Measurements from ENCODE around the gene COL25A1. TPM values are rescaled to one million over a fixed set of nuclear protein-coding genes. Genes with fewer than 3 reads are reported as not detected.

The COL25A1 gene
- total RNA-seq, 1 experiment from 2014 or later, result 4.2 TPM

DNA sequence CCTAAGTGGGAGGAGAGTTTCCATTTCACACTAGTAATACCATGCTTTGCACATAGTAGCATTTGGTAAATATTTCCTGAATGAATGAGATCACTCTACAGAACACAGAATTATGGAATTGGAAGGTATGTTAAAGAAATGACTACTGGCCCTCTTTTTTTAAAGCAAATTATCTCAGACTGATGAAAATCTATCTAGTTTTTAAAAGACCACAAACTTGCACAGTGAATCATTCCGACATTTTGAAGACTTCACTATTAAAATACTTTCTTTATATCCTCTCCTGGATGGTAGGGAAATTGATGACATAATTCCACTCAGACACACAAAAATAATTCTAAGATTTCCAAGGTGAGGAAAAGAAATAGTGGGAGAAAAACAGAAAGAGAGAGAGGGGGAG, 471.2 kb downstream of the COL25A1 start:
- Histone ChIP-seq H3K9me3 (ENCODE audit: control insufficient read depth, low read depth, low read length) (no peaks in the 10 kb centered on the region), H3K18ac (ENCODE audit: insufficient read length, low read depth, low read length) (no peak overlapping the region), H2BK15ac (ENCODE audit: low read depth, low read length) (no peak overlapping the region), H2AK5ac (ENCODE audit: insufficient read length, low read length) (no peak overlapping the region), H2AFZ (ENCODE audit: low read length) (no peak overlapping the region), H3K14ac (ENCODE audit: insufficient read depth, low read length) (no peak overlapping the region), H3K56ac (ENCODE audit: insufficient read length, low read depth, low read length) (no peak overlapping the region), H3K9ac (ENCODE audit: extremely low read depth, insufficient read length, low read length) (no peak overlapping the region), H3K27ac (ENCODE audit: insufficient read length, low read depth, low read length) (no peak overlapping the region), H3K4ac (ENCODE audit: low read depth, low read length) (no peak overlapping the region), H3K4me2 (ENCODE audit: insufficient read depth, insufficient read length, low read length) (no peak overlapping the region), H2BK5ac (ENCODE audit: insufficient read length, low read length) (no peak overlapping the region), H2BK120ac (ENCODE audit: low read depth, low read length, poor library complexity, severe bottlenecking) (no peak overlapping the region), H4K5ac (ENCODE audit: insufficient read length, low read depth, low read length) (no peak overlapping the region), H2BK12ac (ENCODE audit: insufficient read length, low read depth, low read length) (no peak overlapping the region), H3K27me3 (ENCODE audit: insufficient read depth, low read length) (no peaks in the 10 kb centered on the region), H4K91ac (ENCODE audit: insufficient read length, low read depth, low read length) (no peak overlapping the region), H2BK20ac (ENCODE audit: low read depth, low read length, poor library complexity, severe bottlenecking) (no peak overlapping the region), H3K4me1 (ENCODE audit: insufficient read depth, low read length) (no peaks in the 10 kb centered on the region), H3K79me2 (ENCODE audit: insufficient read depth, low read length) (no peaks in the 10 kb centered on the region), H4K8ac (replicated peaks; ENCODE audit: insufficient read length, low read depth, low read length) (no peak overlapping the region), H3K23me2 (ENCODE audit: insufficient read length, low read depth, low read length, poor library complexity, severe bottlenecking) (no peaks in the 10 kb centered on the region), H3T11ph (ENCODE audit: low read length) (no peak overlapping the region), H3K79me1 (ENCODE audit: insufficient read depth, low read depth, low read length, poor library complexity, severe bottlenecking) (no peaks in the 10 kb centered on the region), H3K23ac (ENCODE audit: insufficient read length, low read depth, low read length) (no peak overlapping the region), H4K20me1 (ENCODE audit: control insufficient read depth, insufficient read depth, insufficient read length) (no peaks in the 10 kb centered on the region)
- H3K36me3 Mint-ChIP-seq (ENCODE audit: insufficient read depth in 1 of 3, low read depth in 3 of 3), result no peaks in the 10 kb centered on the region
- no peak overlapping the region; a peak in 1 of 7 replicates for H3K27ac Mint-ChIP-seq
- TF ChIP-seq, protein P1, sequence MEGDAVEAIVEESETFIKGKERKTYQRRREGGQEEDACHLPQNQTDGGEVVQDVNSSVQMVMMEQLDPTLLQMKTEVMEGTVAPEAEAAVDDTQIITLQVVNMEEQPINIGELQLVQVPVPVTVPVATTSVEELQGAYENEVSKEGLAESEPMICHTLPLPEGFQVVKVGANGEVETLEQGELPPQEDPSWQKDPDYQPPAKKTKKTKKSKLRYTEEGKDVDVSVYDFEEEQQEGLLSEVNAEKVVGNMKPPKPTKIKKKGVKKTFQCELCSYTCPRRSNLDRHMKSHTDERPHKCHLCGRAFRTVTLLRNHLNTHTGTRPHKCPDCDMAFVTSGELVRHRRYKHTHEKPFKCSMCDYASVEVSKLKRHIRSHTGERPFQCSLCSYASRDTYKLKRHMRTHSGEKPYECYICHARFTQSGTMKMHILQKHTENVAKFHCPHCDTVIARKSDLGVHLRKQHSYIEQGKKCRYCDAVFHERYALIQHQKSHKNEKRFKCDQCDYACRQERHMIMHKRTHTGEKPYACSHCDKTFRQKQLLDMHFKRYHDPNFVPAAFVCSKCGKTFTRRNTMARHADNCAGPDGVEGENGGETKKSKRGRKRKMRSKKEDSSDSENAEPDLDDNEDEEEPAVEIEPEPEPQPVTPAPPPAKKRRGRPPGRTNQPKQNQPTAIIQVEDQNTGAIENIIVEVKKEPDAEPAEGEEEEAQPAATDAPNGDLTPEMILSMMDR (conservative IDR thresholded peaks at IDR 0.05), result no peak
- no peak overlapping the region for H3K4me3 Mint-ChIP-seq
- H3K4me1 Mint-ChIP-seq, result 0 out of 4 replicates have a peak, but pooled peaks cover 0 to 7% of the 10 kb centered on the region in 2 experiments
- no peaks in the 10 kb centered on the region for H3K9me3 Mint-ChIP-seq
- DNase-seq, result no peak
- no CpG with 5 or more reads among the region's 1 CpG for WGBS (ENCODE audit: extremely low coverage, insufficient read length, low lambda C conversion rate)
- H3K27me3 Mint-ChIP-seq (ENCODE audit: low read depth), result no peaks in the 10 kb centered on the region
